Measurements from ENCODE around the gene HLA-DRB1. TPM values are rescaled to one million over a fixed set of nuclear protein-coding genes. Genes with fewer than 3 reads are reported as not detected.
A peak's percentile ranks its signal among the peaks of the same experiment; 100 is the strongest.
"Not testable (repeated sequence)": the region's sequence is repeated elsewhere in the genome, so short reads cannot be mapped to it uniquely, and the experiment has no call there.

Gene HLA-DRB1
- total RNA-seq, 1 experiment from 2014 or later, result 0.42 TPM

DNA sequence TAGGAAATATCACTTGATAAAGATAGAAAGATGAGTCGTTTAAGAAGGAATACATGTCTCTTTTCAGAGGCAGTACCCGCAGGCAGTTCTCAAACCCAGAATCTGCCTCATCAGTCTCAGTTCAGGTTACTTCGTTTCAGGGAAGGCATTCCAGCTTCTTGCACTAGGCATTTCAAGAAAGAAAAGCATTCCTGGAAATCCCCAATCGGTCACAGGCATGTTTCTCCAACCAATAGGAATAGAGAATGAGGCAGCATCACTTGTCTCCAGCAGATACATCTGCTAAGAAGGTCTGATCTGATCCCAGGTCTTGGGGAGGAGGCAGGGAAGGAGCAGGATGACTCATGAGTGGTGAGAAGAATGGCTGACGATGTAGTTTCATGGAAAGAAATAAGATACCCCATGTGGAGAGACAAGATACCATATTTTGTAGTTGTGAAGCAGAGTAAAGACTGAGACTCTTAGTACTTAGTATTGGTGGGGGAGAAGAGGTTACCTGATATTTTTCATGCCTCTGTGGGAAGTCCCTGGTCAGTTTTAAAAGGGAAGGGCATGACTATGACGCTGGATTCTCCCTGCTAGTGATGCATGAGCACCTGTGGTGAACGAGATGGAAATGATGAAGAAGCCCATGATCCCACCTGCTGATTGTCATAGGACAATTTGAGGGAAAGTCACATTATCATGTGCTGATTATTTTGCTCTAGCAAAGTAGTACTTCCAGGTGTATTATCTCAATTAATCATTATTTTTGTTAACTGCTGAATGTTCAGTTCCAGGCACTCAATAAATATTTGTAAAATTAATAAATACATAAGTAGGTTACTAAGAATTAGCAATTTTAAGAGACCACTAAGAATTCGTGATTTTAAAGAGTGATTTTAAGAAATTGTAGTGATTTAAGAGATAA lies 20.3 kb upstream of the HLA-DRB1 start:
- DNase-seq (ENCODE audit: extremely low read depth, low read depth), result peak; percentile 88

DNA sequence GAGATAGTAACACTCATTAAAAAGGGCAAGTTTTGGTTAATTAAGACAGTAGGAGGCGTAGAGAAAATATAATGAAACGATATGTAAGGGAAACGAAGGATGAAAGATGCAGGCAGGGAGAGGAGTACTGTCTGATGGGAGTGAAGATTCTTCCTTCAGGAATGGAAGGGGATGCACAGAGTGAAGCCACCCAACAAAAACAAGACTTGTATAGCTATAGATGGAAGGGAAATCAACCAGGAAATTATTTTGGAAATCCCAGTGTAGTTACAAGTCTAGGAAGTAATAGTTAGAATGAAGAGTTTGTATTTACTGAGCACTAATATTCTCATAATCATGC lies 19.7 kb upstream of the HLA-DRB1 start:
- no peak for DNase-seq (ENCODE audit: extremely low read depth, low read depth)

DNA sequence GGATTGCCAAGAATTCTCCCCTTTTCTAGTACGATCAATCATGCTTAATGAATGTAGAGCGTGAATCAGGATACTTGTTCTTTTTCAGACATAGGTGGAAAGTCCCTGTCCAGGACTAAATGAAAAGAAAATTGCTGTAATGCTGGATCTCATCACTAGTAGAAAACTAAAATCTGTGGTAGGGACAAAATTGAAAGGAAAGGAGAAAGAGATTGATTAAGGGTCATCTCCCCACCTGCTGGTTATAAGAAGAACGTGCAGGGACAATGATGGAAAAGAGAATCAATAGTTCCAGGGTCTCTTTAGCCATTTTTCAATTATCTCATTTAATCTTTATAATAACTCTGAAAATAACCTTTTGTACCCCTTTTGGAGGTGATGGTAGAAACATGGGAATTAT lies 18.7 kb upstream of the HLA-DRB1 start:
- no peak for DNase-seq (ENCODE audit: extremely low read depth, low read depth)

DNA sequence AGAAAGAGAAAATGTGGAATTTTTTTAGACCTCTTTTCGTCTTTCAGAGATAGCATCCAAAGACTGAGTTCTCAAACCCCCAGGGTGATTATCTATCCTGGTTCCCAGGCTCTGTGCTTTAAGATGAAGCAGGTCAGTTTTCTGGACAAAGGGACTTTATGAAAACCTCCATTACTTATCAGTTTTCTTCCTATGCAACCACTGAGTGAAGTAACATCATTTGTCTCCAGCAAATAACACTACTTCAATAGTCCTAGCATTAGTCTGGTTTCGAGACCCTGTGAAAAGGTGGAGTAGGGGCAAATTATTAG lies 18.3 kb upstream of the HLA-DRB1 start:
- DNase-seq (ENCODE audit: extremely low read depth, low read depth), result no peak

DNA sequence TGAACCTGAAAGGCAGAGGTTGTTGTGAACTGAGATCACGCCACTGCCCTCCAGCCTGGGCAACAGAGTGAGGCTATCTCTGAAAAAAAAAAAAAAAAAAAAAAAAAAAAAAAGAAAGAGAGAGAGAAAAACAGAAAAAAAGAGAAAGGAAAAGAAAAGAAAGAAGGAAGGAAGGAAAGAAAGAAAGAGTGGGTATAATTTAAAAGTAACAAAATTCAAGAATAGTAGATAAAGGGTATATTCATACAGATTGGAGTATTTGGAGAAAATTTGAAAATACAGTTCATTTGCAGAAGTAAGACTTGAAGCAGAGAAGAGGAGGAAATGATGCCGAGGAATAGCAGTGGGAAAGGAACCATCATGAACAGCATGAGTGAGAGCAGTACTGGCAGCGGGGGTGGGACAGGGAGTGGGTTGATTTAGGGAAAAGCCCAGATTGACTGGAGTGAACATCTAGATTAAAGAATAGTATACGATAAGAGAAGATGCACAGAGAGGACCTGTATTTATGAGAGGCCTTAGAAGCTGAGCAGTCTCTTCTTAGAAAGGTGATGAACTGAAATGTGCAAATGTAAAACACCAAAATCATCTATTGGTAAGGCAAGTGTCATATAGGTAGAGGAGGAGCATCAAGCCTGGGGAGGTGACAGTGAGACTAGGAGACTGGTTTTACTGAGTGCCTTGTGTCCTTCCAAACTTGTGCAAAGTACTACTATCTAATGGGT lies 17.8 kb upstream of the HLA-DRB1 start:
- no peak for DNase-seq (ENCODE audit: extremely low read depth, low read depth)

DNA sequence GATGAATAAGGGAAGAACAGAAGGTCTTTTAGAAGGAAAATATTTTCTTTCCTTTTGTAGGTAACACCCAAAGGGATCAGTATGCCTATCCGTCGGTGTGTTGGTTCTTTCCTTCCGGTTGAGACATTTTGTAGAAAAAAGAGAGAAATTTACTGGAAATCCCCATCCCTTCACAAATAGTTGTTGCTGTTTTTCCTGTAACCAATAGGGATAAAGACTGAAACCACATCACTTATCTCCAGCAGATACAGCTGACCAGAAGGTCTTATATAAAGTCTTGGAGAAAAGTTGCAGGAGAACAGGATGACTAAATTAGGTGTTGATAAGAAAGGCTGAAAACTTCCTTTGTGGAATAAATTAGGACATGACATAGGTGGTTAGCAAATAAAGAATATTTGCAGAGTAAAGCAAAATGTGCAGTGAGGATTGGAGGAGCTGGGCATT lies 14.8 kb upstream of the HLA-DRB1 start:
- no peak for DNase-seq (ENCODE audit: extremely low read depth, low read depth)

DNA sequence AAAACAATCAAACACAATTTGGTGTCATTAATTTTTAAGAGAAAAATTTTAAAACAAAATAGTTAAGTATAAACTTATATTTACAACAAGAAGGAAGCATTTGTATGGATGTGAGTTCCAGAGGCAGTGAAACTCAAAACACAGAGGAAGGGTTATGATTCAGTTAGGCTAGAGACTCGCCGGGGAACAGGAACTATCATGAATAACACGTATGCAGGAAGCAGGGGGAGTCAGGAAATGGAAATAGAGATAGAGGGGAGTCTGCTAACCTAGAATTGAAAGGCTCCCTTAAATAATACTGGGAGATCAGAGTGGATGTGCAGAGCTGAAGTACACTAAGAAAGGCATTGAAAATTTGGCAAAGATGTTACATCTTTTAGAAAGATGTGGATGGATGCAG lies 14.2 kb upstream of the HLA-DRB1 start:
- DNase-seq (ENCODE audit: extremely low read depth, low read depth), result no peak

DNA sequence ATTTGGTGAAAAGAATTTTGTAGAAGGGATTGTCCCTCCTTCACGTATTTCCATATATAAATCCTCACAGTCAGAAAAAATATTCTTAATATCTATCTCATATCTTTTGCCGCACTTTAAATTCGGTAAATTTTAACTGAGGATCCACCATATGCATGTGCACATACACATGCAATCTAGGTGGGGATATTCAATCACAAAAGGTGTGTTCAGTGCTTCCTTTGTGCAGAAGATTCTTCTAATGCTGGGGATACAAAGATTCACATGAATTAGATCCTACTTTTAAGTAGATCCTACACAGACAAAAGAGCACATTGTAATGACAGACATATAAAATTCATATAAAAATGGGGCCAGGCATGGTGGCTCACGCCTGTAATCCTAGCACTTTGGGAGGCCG lies 13.6 kb upstream of the HLA-DRB1 start:
- DNase-seq (ENCODE audit: extremely low read depth, low read depth), result no peak

DNA sequence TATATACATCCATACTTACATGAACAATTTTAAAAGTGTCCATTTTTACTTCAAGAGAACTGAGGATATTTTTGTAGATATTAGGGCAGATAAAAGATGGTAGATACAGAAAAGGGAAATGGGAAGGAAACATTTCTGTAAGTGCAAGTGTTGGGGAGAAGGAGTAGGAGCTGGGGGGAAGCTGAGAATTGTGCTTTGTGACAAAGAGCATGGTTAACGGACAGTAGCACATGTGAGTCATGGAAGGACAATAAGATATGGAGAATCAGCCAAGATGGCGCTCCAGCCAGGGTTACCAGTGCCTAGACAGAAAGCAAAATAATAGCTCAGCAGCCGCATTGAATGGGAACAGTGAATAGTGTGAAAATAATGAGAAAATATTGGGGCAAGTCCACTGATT lies 12.7 kb upstream of the HLA-DRB1 start:
- no peak for DNase-seq (ENCODE audit: extremely low read depth, low read depth)

DNA sequence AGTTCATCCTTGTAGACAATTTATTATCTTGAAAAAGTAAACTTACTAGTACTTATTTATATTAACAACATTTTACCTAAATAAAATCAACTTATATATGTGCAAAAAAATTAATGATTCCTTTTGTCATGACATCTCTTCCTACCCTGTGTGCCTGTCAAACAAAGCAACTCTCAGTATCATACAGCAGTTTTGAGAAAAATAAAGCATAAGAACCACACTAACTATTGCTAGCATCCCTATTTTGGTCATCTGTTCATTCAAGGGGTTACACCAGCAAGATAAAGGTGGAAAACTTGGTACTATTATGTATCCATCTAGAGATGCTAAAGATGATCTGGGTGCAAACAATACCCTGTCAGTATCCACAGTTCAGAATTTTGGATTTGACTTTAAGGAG lies 7.4 kb upstream of the HLA-DRB1 start:
- no peak for DNase-seq (ENCODE audit: extremely low read depth, low read depth)

DNA sequence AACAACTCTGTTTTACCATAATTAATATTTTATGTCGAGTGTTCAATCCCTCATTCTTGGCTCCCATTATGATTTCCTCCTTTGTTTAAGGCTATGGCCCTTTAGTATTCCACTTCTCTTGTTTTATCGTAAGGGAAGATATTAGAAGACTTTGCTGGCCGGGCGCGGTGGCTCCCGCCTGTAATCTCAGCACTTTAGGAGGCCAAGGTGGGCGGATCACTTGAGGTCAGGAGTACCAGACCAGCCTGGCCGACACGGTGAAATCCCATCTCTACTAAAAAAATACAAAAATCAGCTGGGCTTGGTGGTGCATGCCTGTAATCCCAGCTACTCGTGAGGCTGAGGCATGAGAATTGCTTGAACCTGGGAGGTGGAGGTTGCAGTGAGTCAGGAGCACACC lies 1.1 kb upstream of the HLA-DRB1 start:
- not testable (repeated sequence) for DNase-seq (ENCODE audit: extremely low read depth, low read depth)

DNA sequence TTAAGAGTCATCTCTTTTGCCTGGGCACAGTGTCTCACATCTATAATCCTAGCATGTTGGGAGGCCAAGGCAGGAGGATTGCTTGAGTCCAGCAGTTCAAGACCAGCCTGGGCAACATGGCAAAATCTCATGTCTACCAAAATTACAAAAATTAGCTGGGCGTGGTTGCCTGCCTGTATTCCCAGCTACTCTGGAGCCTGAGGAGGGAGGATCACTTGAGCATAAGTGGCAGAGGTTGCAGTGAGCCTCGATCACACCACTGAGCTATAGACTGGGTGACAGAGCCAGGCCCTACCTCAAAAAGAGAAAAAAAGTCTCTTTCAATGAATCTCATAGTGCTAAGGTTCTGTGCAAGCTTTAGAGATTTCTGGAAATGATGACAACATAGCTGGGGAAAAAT lies 1.5 kb downstream of the HLA-DRB1 start:
- DNase-seq (ENCODE audit: extremely low read depth, low read depth), result no peak

DNA sequence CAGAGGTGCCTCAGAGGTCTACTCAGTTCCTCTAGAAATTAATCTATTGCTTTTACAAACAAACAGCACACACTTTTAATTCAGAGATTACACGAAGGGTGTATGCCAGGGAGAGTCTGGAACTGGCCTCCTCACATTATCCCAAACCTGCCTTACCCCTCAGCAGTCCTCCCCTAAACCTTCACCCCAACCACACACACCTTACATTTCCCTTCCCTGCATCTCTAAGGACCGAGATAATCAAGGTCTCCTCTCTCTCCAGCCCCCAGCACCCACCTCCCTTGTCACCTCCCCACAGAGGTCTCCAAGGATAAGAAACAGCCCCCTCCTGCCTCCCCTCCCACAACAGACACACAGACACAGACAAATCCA lies 6.1 kb downstream of the HLA-DRB1 start:
- DNase-seq (ENCODE audit: extremely low read depth, low read depth), result no peak

DNA sequence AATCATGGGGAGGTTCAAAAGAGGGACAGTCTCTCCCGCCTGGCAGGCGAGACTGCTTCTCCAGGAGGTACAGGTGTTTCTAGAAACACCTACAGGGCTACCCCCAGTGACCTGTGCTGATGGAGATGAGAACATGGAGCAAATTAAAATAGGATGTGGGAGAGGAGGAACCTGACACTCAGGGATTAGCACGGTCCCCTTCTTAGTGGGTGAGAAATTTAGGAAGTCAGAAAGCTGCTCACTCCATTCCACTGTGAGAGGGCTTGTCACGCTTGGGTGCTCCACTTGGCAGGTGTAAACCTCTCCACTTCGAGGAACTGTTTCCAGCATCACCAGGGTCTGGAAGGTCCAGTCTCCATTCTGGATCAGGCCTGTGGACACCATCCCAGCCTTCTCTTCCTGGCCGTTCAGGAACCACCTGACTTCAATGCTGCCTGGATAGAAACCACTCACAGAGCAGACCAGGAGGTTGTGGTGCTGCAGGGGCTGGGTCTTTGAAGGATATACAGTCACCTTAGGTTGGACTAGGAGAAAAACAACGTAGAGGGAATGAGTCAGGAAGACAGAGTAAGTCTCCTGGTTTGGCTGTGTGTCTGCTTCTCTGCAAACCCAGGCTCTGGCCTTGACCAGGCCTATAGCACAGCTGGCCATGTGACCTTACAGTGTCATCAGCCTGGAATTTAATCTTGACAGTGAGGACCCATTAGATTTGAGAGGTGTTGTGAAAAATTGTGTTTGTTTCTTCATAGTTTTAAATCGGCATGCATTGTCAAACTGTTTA lies 8.1 kb downstream of the HLA-DRB1 start:
- DNase-seq (ENCODE audit: extremely low read depth, low read depth), result no peak

DNA sequence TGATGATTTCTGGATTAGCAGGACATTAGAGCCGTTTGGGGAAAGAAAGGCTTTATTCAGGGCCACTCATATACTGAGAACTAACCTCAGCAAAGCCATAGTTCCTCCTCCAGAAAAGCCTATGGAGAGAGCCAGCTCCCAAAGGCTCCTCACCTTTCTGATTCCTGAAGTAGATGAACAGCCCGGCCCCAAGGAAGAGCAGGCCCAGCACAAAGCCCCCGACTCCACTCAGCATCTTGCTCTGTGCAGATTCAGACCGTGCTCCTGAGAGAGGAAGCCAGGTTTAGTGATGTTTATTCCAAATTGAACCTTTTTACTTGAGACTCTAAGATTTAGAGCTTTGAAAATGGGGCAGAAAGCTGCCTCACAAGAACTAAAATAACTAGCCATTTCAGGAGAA lies 9.1 kb downstream of the HLA-DRB1 start:
- DNase-seq (ENCODE audit: extremely low read depth, low read depth), result no peak

DNA sequence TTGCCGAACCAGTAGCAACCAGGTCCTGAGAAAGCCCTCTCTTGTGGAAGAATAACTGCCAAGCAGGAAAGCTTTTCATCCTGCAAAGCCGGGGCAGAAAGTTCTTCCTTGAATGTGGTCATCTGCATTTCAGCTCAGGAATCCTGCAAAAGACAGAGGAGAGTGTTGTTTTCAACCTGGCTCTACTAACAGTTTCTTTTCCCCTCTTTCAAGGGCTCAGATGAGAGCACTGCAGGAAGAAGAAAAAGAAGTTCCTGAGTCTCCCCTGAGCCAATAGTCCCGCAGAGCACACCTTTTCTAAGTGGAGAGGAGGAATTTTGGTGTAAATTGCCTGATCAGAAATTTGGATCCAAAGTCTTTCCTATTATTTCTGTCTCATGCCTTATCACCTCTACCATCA lies 10.7 kb downstream of the HLA-DRB1 start:
- DNase-seq (ENCODE audit: extremely low read depth, low read depth), result no peak

DNA sequence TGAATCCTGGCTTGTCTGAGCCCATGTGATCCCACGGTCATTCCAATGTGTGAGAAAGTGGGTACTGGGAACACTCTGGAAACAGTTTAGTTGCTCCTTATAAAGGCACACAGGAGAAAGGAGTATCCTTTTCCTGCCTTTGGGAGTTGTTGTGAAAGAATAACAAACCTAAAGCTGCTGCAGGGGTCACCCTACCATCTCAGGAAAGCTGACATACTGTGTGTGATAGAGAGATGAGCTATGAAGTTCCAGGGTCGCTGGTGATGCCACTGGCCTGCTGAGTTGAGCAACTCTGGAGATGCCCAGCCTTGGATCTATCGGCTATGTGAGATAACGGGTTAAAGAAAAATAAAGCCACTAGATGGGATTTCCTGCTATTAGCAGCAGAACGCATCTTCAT lies 12.2 kb downstream of the HLA-DRB1 start:
- DNase-seq (ENCODE audit: extremely low read depth, low read depth), result not testable (repeated sequence)

DNA sequence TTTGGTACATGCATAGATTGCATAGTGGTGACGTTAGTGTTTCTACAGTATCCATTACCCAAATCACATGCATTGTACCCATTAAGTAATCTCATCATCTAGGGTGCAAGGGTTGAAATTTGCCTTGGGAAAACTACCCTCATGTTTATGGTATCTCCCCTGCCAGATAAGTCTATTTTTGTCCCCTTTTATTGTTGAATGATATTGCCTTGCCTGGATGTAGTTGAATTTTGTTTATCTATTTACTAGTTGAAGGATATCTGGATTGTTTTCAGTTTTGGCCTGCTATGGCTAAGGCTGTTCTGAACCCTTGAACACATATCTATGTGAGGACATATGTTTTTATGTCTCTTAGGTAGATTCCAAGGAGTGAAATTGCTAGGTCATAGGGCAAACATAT lies 13.4 kb downstream of the HLA-DRB1 start:
- no peak for DNase-seq (ENCODE audit: extremely low read depth, low read depth)

DNA sequence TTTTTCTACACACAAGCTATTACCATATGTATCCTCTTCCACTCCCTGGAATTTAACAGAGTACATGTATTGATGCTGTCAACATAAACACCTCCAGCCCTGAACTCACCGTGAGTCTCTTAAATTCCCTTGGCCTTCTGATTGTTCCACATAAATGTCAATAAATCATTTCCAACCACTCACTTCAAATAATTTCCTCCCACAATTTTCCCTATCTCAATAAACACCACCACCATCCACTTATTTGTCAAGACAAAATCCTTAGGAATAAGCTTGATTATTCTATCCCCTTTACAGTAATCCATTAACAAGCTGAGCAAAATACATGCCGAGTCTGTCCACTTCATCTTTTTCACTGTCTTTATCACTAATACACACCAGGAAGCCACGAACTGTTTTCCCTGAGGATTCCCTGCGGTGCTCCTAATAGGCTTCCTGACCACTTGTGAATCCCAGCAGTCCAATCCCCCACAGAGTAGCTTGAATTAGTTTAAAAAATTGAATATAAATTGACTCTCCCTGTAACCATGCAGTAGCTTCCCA lies 19.2 kb downstream of the HLA-DRB1 start:
- no peak for DNase-seq (ENCODE audit: extremely low read depth, low read depth)

DNA sequence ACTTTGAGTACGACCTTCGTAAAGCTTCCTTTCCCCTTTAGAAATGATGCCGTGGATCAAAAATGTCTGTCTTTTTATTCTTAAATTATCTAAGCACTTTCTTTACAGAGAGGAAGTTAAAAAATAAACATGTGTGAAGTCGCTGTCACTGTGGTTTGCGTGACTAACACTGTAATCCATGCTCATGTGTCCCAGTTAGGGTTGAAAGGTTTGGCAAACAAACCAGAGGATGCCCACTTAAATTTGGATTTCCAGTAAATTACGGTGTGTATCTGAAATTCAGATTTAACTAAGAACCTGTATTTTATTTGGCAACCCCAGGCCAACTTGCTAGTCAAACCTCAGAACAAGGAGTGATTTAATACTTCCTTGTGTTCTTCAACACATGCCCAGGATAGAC lies 21.1 kb downstream of the HLA-DRB1 start:
- DNase-seq (ENCODE audit: extremely low read depth, low read depth), result no peak

DNA sequence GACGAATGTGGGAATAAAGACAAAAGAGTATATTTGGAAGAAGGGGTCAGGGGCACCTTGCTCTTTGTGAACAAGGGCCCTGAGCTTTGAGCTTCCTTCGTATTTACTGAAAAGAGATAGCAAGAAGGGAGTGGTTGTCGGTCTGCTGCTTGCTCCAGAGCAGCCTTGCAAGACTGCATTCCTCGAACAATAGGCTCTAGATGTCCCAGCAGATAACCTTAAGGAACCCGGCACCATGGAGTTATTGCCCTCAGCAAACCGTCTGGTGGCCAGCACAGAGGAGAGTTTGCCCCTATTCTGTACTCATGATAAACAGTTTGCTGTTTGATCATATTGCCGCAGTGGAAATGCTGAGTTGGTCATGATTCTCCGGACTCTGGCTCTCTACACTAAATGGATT lies 22.7 kb downstream of the HLA-DRB1 start:
- no peak for DNase-seq (ENCODE audit: extremely low read depth, low read depth)

Data from NCI-H460 (cell line).